Activated CD8-positive, alpha-beta memory T cell treated with anti-CD3 and anti-CD28 coated beads, Interleukin-2, amount 50 U/mL, for 48 hours (primary cell): ENCODE measurements around the gene PPARGC1A.

Source experiments
- DNase-seq: peaks from one replicate; pipeline ENCODE4 v3.0.0-alpha.2; 2020

Gene PPARGC1A

DNA sequence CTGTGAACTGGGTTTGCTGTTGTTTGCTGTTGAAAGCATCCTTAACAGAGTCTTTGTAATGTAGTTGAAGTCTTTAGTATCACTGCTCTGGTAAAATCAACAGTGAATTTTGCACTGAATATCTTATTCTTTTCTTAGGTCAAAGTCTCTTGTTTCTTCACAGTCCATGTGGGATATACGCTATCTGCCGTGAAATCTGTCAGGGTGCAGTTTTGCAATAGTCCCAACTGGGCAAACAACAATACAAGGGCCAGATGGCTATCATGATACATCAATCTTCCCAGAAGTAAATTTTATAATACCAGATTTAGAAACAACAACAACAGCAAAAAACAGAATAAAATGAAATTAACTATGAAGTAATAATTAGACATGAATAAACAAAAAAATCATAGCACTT lies 123.5 kb downstream of the PPARGC1A start:
- no peak for DNase-seq

DNA sequence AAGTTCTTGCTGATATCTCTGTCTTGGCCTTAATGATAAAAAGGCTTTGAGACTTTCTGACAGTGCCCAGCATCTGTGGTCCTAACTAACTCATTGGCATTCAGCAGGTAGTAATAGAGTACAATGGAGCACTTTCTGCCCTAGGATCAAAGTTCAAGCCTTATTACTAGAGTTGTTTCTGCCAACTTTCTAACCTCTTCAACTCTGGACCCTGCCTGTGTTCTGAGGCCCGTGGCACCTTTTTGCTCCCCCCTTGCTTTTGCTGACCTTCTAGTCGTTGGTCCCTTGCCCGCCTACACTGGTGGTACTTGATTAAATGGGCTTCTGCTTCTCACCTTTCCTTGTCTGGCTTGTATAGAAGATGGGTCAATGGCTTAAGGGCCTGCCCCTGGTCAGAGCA lies 126.3 kb downstream of the PPARGC1A start:
- no peak for DNase-seq

GRCh38 chr4:23762551-23762950 lies 127.3 kb downstream of the PPARGC1A start:
- no peak for DNase-seq

- DNase-seq, result no peak
Measured at GRCh38 chr4:23759066-23759465, 130.8 kb downstream of the PPARGC1A start.

DNA sequence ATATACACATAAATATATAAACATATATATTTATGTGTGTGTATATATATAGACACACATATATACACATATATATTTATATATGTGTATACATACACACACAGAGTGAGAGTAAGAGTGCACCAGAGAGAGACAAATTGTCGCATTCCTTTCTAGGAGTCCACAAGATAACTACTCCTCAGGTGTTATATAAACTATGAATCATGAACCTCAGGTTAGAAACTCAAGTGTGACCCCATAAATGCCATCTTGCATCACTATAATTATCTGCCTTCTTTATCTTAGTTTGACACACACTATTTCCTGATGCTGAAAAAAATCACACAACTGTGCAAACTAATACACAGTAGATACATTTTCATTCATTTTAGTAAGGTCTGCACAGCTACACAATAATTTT lies 135.2 kb downstream of the PPARGC1A start:
- DNase-seq, result no peak

- DNase-seq, result no peak
Measured at GRCh38 chr4:23750125-23750524, 139.7 kb downstream of the PPARGC1A start.

GRCh38 chr4:23747281-23747735 lies 142.5 kb downstream of the PPARGC1A start:
- no peak for DNase-seq

GRCh38 chr4:23746672-23747071 lies 143.2 kb downstream of the PPARGC1A start:
- DNase-seq, result no peak

DNA sequence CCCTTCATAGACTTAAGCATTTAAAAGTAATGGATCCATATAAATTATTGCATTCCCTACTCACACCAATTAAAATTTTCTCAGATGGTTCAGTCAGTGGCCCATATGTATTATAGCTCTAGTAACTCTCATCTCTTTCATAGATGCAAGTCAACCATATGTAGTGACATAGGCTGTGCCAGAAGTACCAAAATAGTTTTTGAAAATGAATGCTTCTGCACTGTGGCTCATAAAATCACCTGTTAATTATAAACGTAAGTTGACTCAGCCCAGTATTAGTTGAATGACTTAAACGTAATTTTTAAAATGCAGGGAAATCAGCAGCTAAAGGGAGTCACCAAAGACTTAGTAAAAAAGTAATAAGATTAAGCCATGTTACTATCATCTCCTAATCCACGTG lies 143.8 kb downstream of the PPARGC1A start:
- no peak for DNase-seq

DNA sequence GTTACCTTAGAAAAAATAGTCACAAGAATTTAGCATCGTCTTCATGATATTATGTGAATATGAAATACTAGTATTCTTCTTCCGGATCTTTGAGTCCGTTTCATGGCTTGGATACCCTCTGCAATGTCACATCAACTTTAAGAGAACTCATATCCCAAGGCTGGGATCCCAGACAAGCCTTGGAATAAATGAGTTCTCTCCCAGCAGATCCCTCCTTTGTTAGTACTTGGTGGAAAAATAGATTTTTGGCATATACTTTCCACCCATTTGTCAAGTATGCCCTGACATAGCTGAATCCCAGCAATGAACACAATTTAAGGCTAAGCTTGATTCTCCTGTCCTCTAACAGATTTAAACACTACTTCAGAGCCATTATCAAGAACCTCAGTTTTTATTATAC lies 144.5 kb downstream of the PPARGC1A start:
- DNase-seq, result no peak
